Right lobe of liver (tissue), 6 donors: ENCODE measurements around the gene POLD4. TPM values are rescaled to one million over a fixed set of nuclear protein-coding genes. Genes with fewer than 3 reads are reported as not detected.
A peak's percentile ranks its signal among the peaks of the same experiment; 100 is the strongest.

Source experiments
- ATAC-seq, 4 donors: fragments of 200-7000 bp; cut with Tn5 transposase; one replicate each; pipeline ENCODE4 v1.9.1; 2020; ENCODE audit warnings: mild to moderate bottlenecking in 4 of 4, moderate library complexity in 4 of 4
- DNase-seq, 3 donors: peaks; one replicate each; pipeline ENCODE4 v3.0.0-alpha.2; 2020
- H3K27ac ChIP-seq, 3 donors: fragments of 200-600 bp; one replicate each; pipeline ENCODE4 v1.8.0; 2022
- H3K27me3 ChIP-seq, 2 donors: fragments of 200-600 bp; one replicate each; pipeline ENCODE4 v1.8.0; 2022
- H3K36me3 ChIP-seq, 4 donors: fragments of 200-600 bp; sonication (generic) in 1 of 4; one replicate each; pipeline versions ENCODE4 v1.5.1 to v1.8.0; 2017 to 2022; ENCODE audit warnings: control low read depth in 1 of 4
- H3K4me1 ChIP-seq, 4 donors: fragments of 200-600 bp; sonication (generic) in 1 of 4; one replicate each; pipeline versions ENCODE4 v1.5.1 to v1.8.0; 2017 to 2022; ENCODE audit warnings: control low read depth in 1 of 4
- H3K4me3 ChIP-seq, 3 donors: fragments of 200-600 bp; one replicate each; pipeline ENCODE4 v1.8.0; 2022
- H3K9me3 ChIP-seq, 4 donors: fragments of 200-600 bp; sonication (generic) in 1 of 4; one replicate each; pipeline versions ENCODE4 v1.5.1 to v1.8.0; 2017 to 2022; ENCODE audit warnings: control low read depth in 1 of 4
- POLR2A ChIP-seq: fragments of 450-650 bp; IDR thresholded peaks from one replicate; pipeline ENCODE4 v1.6.1; 2017; ENCODE audit warnings: antibody characterized with exemption, mild to moderate bottlenecking
- WGBS: methylation state at CpG from one replicate; pipeline ENCODE4 v1.1.6; 2018; ENCODE audit warnings: low coverage, low lambda C conversion rate; ENCODE audit not compliant: insufficient coverage; ENCODE audit errors: missing lambda C conversion rate; 5-methylcytosine and 5-hydroxymethylcytosine counted together
- intact Hi-C, 2 donors: fragments of 100-400 bp; cut with DNase I; formaldehyde crosslinking; loops; one replicate each; pipeline versions ENCODE4 v1.11.2 to v1.14.1; 2022
- small RNA-seq, 2 experiments: library from RNA; depleted of rRNA; stranded (forward); fragments of <200 nt; gene quantifications; one replicate each; pipeline ENCODE3, GENCODE V24; 2016
- total RNA-seq, 6 experiments: library from RNA; depleted of rRNA in 2 of 6; stranded (reverse); fragments of >200 nt in 2 of 6; fragmentation: NEBNext Ultra II Directional in 3 of 6; extraction: Animal tissue kit (Norgen Biotek cat#: 25700) in 3 of 6; gene quantifications; one replicate each; pipeline versions ENCODE4 v1.1.0 to v1.2.4, GENCODE V29; 2016 to 2023
- TF ChIP-seq, protein P1 (sequence below), 4 donors: fragments of 200-600 bp in 3 of 4; fragments of 450-650 bp in 1 of 4; IDR thresholded peaks; one replicate each; pipeline versions ENCODE4 v1.5.1 to v1.8.0; 2016 to 2022; ENCODE audit warnings: antibody characterized with exemption in 4 of 4, mild to moderate bottlenecking in 2 of 4
- donor health status: DM: no; HTN: yes; CAD: no.
- donor health status: DM: no; HTN: no; CAD: no.
- donor health status: DM: no; HTN: no; CAD: no.
- donor health status: DM: no; HTN: yes; CAD: no.
- donor health status: DM: no; HTN: yes; CAD: no.

Gene POLD4
- total RNA-seq, 6 experiments from 2014 or later: 70.5 to 216 (median 97.9) TPM

DNA sequence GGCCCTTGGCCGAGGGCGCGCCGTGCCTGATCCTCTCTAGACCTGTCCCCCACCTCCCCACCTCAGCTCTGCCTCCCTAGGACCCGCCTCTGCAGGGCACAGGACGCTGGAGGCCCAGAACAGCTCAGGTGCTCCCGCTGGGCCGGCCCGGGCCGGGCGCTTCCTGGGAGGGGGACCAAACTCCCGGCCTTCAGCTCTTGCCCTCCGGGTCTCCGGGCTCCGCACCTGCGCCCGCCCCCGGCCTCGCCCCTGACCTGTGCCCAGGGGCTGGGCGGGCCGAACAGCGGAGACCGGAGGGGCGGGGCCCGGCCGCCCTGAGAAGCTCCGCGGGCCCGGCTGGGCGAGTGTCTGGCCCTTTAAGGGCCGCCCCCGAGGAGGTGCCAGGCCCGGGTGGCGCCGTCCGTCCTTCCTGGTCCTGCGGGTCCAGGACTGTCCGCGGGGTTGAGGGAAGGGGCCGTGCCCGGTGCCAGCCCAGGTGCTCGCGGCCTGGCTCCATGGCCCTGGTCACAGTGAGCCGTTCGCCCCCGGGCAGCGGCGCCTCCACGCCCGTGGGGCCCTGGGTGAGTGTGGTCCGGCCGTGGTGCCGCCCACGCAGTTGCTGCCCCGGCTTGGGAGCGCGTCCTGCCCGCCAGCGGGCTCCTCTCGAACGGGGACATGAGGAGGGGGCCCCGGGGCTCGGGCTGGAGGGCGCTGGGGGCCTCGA is 50.1 kb downstream of the POLD4 start, which contains the start of gene SSH3:
TSS of gene SSH3 (plus strand) at position 399 of the 703 bp plus-strand sequence. CDS start at position 495, 96 bp downstream.
- peak; percentile 43 for TF ChIP-seq POLR2A
- TF ChIP-seq, protein P1, sequence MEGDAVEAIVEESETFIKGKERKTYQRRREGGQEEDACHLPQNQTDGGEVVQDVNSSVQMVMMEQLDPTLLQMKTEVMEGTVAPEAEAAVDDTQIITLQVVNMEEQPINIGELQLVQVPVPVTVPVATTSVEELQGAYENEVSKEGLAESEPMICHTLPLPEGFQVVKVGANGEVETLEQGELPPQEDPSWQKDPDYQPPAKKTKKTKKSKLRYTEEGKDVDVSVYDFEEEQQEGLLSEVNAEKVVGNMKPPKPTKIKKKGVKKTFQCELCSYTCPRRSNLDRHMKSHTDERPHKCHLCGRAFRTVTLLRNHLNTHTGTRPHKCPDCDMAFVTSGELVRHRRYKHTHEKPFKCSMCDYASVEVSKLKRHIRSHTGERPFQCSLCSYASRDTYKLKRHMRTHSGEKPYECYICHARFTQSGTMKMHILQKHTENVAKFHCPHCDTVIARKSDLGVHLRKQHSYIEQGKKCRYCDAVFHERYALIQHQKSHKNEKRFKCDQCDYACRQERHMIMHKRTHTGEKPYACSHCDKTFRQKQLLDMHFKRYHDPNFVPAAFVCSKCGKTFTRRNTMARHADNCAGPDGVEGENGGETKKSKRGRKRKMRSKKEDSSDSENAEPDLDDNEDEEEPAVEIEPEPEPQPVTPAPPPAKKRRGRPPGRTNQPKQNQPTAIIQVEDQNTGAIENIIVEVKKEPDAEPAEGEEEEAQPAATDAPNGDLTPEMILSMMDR (IDR thresholded peaks at IDR 0.05): no peak
- Histone ChIP-seq H3K27ac (peak within 1 kb of the TSS; percentile 44 to 75 (median 57)), H3K27me3 (no peaks in the 10 kb centered on the region), H3K4me1 (peaks cover 0 to 22% (median 8%) of the 10 kb centered on the region in 4 donors), H3K9me3 (no peaks in the 10 kb centered on the region), H3K4me3 (peak within 1 kb of the TSS; percentile 93 to 99 (median 96)), H3K36me3 (peaks cover 0 to 10% (median 1%) of the 10 kb centered on the region in 4 donors)
- intact Hi-C loops: no loop called here
- WGBS: 0% methylated on average over 14 of the region's 65 CpGs
- ATAC-seq (peak; percentile 91 to 96 (median 94)), DNase-seq (peak; percentile 92 to 94 (median 93))

DNA sequence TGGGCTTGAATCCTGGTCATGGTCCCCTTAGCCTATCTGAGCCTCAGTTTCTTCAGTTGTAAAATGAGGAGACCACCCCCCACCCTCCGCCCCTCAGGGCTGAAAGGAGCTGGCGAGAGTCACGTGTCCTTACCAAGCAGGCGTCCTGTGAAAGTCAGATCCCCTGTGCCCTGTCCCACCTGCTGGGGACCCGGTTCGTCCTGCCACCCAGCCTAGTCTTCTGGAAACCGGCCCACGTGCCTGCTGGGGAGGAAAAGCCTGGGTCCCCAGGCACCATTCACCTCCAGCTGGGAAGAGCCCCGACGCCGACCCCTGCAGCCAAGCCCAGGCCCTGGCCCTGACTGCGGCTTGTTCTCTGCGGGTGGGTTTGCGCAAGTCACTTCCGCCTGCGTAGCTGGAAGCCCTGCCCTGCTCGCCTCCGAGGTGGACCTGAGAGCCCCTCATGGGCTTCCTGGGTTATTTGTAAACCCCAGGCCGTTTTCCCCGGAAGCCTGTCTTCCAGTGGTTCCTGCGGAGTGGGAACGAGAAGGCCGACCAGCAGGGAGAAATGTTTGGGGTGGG is 50.7 kb downstream of the POLD4 start:
- ATAC-seq (peak; percentile 32 to 58 (median 50)), DNase-seq (peak; percentile 59 to 70 (median 69))
- TF ChIP-seq POLR2A: no peak
- H3K36me3 ChIP-seq: peaks cover 0 to 8% (median 1%) of the 10 kb centered on the region in 4 donors
- peak overlapping the region; percentile 36 to 75 (median 57) for H3K27ac ChIP-seq
- 27% methylated on average over 7 of the region's 23 CpGs for WGBS
- intact Hi-C loops: no loop called here
- H3K4me1 ChIP-seq: peaks cover 0 to 22% (median 8%) of the 10 kb centered on the region in 4 donors
- no peaks in the 10 kb centered on the region for H3K27me3 ChIP-seq
- H3K4me3 ChIP-seq: peak overlapping the region; percentile 93 to 99 (median 96)
- no peaks in the 10 kb centered on the region for H3K9me3 ChIP-seq

DNA sequence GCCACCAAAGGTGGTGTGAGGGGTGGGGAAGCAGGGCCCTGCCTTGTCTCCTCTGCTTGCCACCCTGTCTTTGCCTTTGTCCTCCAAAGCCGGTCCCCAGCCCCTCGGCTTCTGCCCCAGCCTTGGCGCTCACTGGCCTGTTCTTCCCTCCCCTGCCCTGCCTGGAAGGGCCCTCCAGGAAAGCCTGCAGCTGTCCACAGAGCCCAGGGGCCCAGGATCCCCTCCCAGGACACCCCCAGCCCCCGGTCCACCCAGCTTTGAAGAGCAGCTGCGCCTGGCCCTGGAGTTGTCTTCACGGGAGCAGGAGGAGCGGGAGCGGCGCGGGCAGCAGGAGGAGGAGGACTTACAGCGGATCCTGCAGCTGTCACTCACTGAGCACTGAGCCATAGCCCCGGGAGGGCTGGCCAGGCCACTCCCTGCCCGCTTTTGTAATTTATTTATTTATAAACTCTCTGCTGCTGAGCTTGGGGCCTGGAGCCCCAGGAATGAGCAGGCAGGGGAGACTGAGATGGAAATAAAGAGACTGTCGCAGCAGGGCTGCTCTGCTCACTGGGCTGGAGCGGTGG is 51.3 kb downstream of the POLD4 start:
- 44% methylated on average over 9 of the region's 15 CpGs for WGBS
- Histone ChIP-seq H3K27me3 (no peaks in the 10 kb centered on the region), H3K36me3 (peaks cover 0 to 9% (median 1%) of the 10 kb centered on the region in 4 donors), H3K9me3 (no peaks in the 10 kb centered on the region), H3K27ac (peak overlapping the region in 1 of 3 donors; percentile 75), H3K4me3 (peak overlapping the region; percentile 93 to 99 (median 96)), H3K4me1 (peaks cover 0 to 22% (median 8%) of the 10 kb centered on the region in 4 donors)
- TF ChIP-seq, protein P1 (IDR thresholded peaks at IDR 0.05): no peak
- TF ChIP-seq POLR2A: no peak
- peak; percentile 74 to 77 (median 76) for DNase-seq
- ATAC-seq: peak; percentile 64 to 69 (median 68)
- intact Hi-C loops: no loop called here

DNA sequence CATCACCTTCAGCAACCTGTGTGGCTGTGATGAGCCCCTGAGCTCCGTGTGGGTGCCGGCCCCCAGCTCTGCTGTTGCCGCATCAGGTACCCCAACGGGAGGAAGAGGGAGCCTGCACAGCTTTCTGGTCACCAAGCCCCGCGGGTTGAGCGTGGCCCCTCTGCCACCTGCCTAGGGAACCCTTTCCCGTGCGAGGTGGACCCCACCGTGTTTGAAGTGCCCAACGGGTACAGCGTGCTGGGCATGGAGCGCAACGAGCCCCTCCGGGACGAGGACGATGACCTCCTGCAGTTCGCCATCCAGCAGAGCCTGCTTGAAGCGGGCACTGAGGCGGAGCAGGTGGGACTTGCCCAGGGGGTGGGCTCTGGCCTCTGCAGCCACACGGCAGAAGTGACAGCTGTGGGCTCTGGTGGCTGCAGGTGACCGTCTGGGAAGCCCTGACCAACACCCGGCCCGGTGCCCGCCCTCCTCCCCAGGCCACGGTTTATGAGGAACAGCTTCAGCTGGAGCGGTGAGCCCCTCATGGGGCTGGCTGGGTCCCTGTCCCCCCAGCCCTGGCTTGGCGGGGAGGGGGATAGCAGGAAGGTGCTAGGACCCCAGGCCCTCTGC is 51.9 kb downstream of the POLD4 start:
- H3K9me3 ChIP-seq: no peaks in the 10 kb centered on the region
- TF ChIP-seq, protein P1 (IDR thresholded peaks at IDR 0.05): no peak
- no peak for TF ChIP-seq POLR2A
- H3K4me3 ChIP-seq: no peak overlapping the region
- 90% methylated on average over 2 of the region's 28 CpGs for whole genome bisulfite sequencing
- DNase-seq (peak in 2 of 3 donors; percentile 50 to 57), ATAC-seq (no peak)
- peaks cover 0 to 22% (median 8%) of the 10 kb centered on the region in 4 donors for H3K4me1 ChIP-seq
- no peaks in the 10 kb centered on the region for H3K27me3 ChIP-seq
- peaks cover 0 to 11% (median 3%) of the 10 kb centered on the region in 4 donors for H3K36me3 ChIP-seq
- intact Hi-C loops: no loop called here
- no peak overlapping the region for H3K27ac ChIP-seq

Small RNA genes lying within 50 kb of the gene (small RNA-seq; reads per million reads assigned to genes)
- gene RN7SKP239 (0 reads per million in 2 experiments), gene RNU6-1238P (0 reads per million in 2 experiments)

Other genes with a start within 250 kb of the POLD4 start
- 10 to 100 TPM; 23.8 to 37.1 (median 33.4) TPM for gene KDM2A, start 234.3 kb downstream of the POLD4 start, total RNA-seq
- 10 to 100 TPM; 24.5 to 43.9 (median 28.5) TPM for gene GRK2, start 87.1 kb downstream of the POLD4 start, total RNA-seq
- gene ANKRD13D, start 64.2 kb downstream of the POLD4 start, total RNA-seq: 10 to 100 TPM in 4 of 6 experiments, 1 to 10 TPM in 2; 7.7 to 14.1 (median 10.4) TPM
- gene SSH3, start 50.0 kb downstream of the POLD4 start, total RNA-seq: 10 to 100 TPM; 10.9 to 17.9 (median 14.5) TPM
- gene CLCF1, start 20.1 kb upstream of the POLD4 start, total RNA-seq: 1 to 10 TPM in 3 of 6 experiments, under 1 TPM in 3; 0.44 to 3.8 (median 1.3) TPM
- gene RAD9A, start 38.4 kb upstream of the POLD4 start, total RNA-seq: 10 to 100 TPM in 2 of 6 experiments, 1 to 10 TPM in 4; 5.3 to 13.2 (median 6.2) TPM
- gene PPP1CA, start 48.3 kb upstream of the POLD4 start, total RNA-seq: 100 to 1,000 TPM in 2 of 6 experiments, 10 to 100 TPM in 4; 64.2 to 102 (median 71.1) TPM
- gene TBC1D10C, start 50.5 kb upstream of the POLD4 start, total RNA-seq: 1 to 10 TPM in 5 of 6 experiments, under 1 TPM in 1; 0.73 to 2.7 (median 1.9) TPM
- gene CARNS1, start 62.1 kb upstream of the POLD4 start, total RNA-seq: under 1 TPM in 5 of 6 experiments, not detected in 1; 0.12 to 0.31 (median 0.22) TPM
- gene RPS6KB2, start 74.9 kb upstream of the POLD4 start, total RNA-seq: 10 to 100 TPM; 18.8 to 37.1 (median 27.1) TPM
- 1 to 10 TPM in 4 of 6 experiments, under 1 TPM in 2; 0.72 to 2.8 (median 2.1) TPM for gene PTPRCAP, start 84.1 kb upstream of the POLD4 start, total RNA-seq
- gene CORO1B, start 89.9 kb upstream of the POLD4 start, total RNA-seq: 10 to 100 TPM; 28.5 to 58.6 (median 40.4) TPM
- not detected for gene GPR152, start 99.2 kb upstream of the POLD4 start, total RNA-seq
- 1 to 10 TPM in 4 of 6 experiments, under 1 TPM in 2; 0.55 to 1.7 (median 1.2) TPM for gene CABP4, start 101.8 kb upstream of the POLD4 start, total RNA-seq
- 100 to 1,000 TPM in 2 of 6 experiments, 10 to 100 TPM in 4; 29.1 to 133 (median 40.9) TPM for gene TMEM134, start 115.7 kb upstream of the POLD4 start, total RNA-seq
- 10 to 100 TPM; 20.8 to 33.9 (median 25.7) TPM for gene AIP, start 129.5 kb upstream of the POLD4 start, total RNA-seq
- 10 to 100 TPM in 4 of 6 experiments, 1 to 10 TPM in 2; 8.6 to 21.3 (median 15.0) TPM for gene PITPNM1, start 151.8 kb upstream of the POLD4 start, total RNA-seq
- gene CDK2AP2, start 154.6 kb upstream of the POLD4 start, total RNA-seq: 10 to 100 TPM; 45.2 to 74.9 (median 55.7) TPM
- gene CABP2, start 169.9 kb upstream of the POLD4 start, total RNA-seq: not detected
- gene GSTP1, start 230.3 kb upstream of the POLD4 start, total RNA-seq: 10 to 100 TPM; 16.6 to 51.4 (median 32.3) TPM